HG03066 (cell line): ENCODE data around the gene SLIT1.

Source experiments
- ATAC-seq: cut with Tn5 transposase; IDR thresholded peaks from one replicate; pipeline ENCODE4 v1.9.1; 2021; ENCODE audit warnings: low read depth; ENCODE audit not compliant: unreplicated experiment

Gene SLIT1

GRCh38 chr10:97204826-97205679 lies 19.3 kb upstream of the SLIT1 start:
- ATAC-seq: no peak

- no peak for ATAC-seq
Observed at GRCh38 chr10:97203220-97203619, 17.5 kb upstream of the SLIT1 start.

GRCh38 chr10:97200616-97201015 lies 14.9 kb upstream of the SLIT1 start:
- no peak for ATAC-seq

- no peak for ATAC-seq
Observed at GRCh38 chr10:97199152-97199551, 13.4 kb upstream of the SLIT1 start.

- ATAC-seq: no peak
Observed at GRCh38 chr10:97197030-97197500, 11.3 kb upstream of the SLIT1 start.

- peak; percentile 57 for ATAC-seq
Observed at GRCh38 chr10:97196223-97197029, 10.7 kb upstream of the SLIT1 start.

GRCh38 chr10:97195706-97196222 lies 10.0 kb upstream of the SLIT1 start:
- ATAC-seq: no peak

GRCh38 chr10:97192952-97193435 lies 7.2 kb upstream of the SLIT1 start:
- no peak for ATAC-seq

- ATAC-seq: no peak
Observed at GRCh38 chr10:97190450-97190849, 4.7 kb upstream of the SLIT1 start.

GRCh38 chr10:97188261-97188711 lies 2.5 kb upstream of the SLIT1 start:
- ATAC-seq: no peak

DNA sequence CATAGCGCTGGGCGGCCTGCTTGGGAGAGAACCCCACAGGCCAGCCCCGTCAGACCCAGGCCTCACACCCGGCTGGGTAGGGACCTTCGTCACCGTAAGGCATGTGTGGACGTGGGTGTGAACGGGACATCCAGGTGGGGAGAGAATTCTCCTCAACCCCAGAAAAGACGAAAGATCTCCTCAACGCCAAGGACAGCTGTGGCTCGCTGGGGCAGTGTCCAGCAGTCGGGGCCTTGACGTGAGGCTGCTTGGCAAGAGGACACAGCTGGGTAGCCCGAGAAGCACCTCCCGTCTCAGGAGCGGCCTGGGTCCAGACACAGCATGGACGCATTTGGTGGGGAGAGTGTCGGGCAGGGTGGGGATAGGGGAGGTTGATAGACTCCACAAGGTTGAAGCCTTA lies 1.2 kb upstream of the SLIT1 start:
- no peak for ATAC-seq

DNA sequence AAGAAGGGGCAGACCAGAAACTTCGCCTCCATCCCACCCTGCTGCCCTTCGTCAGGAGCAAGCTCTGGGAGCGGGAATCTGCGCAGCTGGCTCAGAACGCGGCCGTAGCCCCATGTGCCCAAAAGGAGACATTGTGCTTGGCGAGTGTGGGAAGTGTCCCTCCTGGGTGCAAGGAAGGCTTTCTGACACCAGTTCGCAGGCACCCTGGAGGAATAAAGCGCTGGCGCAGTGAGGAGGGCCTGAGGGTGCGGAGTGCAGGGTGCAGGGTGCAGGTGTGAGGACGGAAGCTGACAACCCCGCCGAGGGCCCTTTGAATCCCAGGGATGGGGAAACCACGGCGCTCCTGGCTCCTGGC lies 811 bp downstream of the SLIT1 start:
- no peak for ATAC-seq

- no peak for ATAC-seq
Observed at GRCh38 chr10:97183314-97183713, 2.4 kb downstream of the SLIT1 start.

DNA sequence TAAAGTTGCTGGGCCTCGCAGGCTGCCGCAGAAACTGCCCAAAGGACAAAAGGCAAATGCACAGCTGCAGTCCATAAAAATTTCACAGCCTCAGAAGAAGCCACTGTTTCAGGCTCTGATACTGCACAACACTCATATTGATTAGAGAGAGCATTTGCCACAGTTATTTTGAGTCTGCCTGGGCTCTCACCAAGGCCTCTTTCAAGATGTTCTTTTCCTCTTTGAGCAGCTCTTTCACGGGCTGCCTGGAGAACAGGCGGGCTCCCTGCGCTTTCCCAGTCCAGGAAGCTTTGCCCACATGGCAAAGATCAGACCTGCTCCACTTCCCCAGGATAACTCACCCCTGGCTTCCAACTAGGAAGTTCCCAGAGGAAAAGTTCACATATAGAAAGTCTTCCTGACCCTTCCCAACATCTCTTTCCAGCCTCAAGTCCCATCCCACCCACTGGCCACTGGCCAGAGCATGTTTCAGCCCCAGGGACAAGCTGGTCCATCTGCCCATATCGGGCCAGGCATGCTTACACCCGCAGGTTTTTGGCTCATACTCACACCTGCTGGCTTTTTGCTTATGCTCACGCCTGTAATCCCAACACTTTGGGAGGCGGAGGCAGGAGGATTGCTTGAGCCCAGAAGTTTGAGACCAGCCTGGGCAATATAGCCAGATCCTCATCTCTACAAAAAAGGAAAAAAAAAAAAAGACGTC lies 3.3 kb downstream of the SLIT1 start:
- ATAC-seq: no peak

DNA sequence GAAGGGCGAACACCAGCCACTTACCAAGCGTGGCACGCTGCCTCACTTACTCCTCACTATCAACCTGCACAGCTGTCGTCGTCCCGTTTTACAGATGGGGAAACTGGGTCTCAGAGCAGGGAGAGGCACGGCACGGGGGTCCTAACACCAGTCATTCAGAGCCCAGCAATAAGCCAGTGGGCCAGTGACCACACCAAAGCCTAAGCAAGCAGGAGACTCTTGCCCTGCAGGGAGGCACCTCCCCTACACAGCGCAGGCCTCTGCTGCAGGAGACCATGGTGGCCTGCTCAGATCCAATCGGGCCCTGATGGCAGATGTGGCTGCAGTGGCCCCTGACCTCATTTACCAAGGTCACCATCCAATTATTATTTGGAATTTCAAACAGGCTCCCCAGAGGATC lies 4.8 kb downstream of the SLIT1 start:
- no peak for ATAC-seq

DNA sequence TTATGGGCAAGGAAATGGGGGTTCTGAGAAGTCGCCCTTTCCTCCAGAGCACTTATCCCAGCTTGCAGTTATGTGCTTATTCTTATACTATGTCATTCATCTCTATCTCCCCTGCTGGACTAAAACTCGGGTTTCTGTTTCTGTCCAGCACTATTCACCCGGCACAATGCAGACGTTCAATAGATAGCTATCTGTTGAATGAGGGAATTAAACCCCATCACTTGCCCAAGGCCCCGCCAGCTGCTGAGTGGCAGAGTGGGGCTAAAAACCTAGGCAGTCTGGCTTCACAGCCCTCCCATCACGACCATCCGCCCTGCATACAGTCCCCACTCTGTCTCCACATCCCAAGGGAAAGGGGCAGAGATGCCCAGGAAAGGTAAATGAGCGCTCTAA lies 5.4 kb downstream of the SLIT1 start:
- no peak for ATAC-seq

GRCh38 chr10:97179731-97180362 lies 5.9 kb downstream of the SLIT1 start:
- no peak for ATAC-seq

DNA sequence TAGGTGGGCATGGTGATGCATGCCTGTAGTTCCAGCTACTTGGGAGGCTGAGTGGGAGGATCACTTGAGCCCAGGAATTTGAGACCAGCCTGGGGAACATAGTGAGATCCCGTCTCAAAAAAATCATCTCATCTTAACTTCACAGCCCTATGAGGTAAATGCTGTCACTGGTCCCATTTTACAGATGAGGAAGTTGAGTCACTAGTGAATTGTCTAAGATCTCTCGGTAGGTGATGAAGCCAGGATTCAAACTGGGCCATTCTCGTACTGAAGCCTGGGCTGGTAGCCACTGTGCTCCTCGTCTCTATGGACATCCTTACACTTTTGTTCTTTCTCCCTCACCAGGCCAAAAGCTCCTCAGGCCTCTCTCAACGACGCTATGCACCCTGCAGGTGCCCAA lies 6.4 kb downstream of the SLIT1 start:
- no peak for ATAC-seq

DNA sequence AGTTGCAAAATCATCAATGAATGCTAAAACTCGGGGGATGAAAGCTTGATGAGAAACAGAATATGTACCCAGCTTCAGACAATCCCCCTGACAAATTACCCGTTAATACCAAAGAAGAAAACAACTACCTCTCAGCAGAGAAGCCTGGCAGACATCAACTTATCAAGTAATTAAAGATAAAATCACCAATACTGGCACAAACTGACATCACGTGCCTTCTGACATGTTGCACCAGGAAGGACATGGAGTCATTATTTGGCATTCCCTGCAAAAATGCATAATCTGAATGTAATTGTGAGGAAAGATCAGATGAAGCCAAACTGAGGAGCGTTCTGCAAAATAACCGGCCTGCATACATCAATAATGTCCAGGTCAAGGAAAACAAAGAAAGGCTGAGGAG lies 7.7 kb downstream of the SLIT1 start:
- ATAC-seq: no peak

GRCh38 chr10:97176226-97176625 lies 9.5 kb downstream of the SLIT1 start:
- ATAC-seq: no peak
